ENCODE results near the gene JHY.
"Not testable (repeated sequence)": the region's sequence is repeated elsewhere in the genome, so short reads cannot be mapped to it uniquely, and the experiment has no call there.

The JHY gene

GRCh38 chr11:122853261-122853660 is 29.3 kb upstream of the JHY start:
- DNase-seq (ENCODE audit: low spot score), result no peak
- H3K27ac ChIP-seq, result no peak overlapping the region
- CTCF ChIA-PET, result interaction anchor here (0.6 to 2.6 kb wide), 15 partner anchors 10 to 534 kb away, joined by 3 to 10 read pairs (median 4); no protein-coding TSS in a partner anchor
- TF ChIP-seq CTCF (conservative IDR thresholded peaks at IDR 0.05; ENCODE audit: low read depth), result no peak
- POLR2A ChIA-PET (ENCODE audit: low non-redundant PET), result no interaction called here

- DNase-seq (ENCODE audit: low spot score), result peak; percentile 77
- POLR2A ChIA-PET (ENCODE audit: low non-redundant PET), result no interaction called here
These were observed 28.6 kb upstream of the JHY start for GRCh38 chr11:122853971-122854446.

DNA sequence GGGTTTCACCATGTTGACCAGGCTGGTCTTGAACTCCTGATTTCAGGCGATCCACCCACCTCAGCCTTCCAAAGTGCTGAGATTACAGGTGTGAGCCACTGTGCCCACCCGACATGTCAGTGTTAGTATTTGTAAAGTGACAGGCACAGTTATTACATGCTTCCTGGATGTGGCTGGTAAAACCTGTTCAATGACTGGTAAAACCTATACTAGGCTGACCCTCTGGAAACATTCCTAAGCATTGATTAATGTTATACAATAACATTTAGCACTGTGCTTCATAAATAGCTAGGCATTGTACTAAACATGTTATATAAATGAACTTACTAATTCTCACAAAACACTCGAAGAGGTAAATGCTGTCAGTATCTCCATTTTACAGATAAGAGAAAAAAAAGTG is 20.9 kb upstream of the JHY start:
- no peak overlapping the region for H3K27ac ChIP-seq
- CTCF ChIA-PET, result interaction anchor here (0.5 to 1.3 kb wide), 5 partner anchors 18 to 229 kb away, joined by 3 to 4 read pairs (median 3); no protein-coding TSS in a partner anchor
- DNase-seq (ENCODE audit: low spot score), result peak; percentile 46
- TF ChIP-seq CTCF (conservative IDR thresholded peaks at IDR 0.05; ENCODE audit: low read depth), result no peak
- POLR2A ChIA-PET (ENCODE audit: low non-redundant PET), result no interaction called here

More at GRCh38 chr11:122853971-122854446, 28.6 kb upstream of the JHY start:
- no peak overlapping the region for H3K27ac ChIP-seq
- CTCF ChIA-PET, result interaction anchor here (0.5 to 2.6 kb wide), 20 partner anchors 10 to 262 kb away, joined by 3 to 10 read pairs (median 4); partner anchors contain the start of gene UBASH3B
- TF ChIP-seq CTCF (conservative IDR thresholded peaks at IDR 0.05; ENCODE audit: low read depth), result peak; percentile 75

- POLR2A ChIA-PET (ENCODE audit: low non-redundant PET), result no interaction called here
- CTCF ChIA-PET, result interaction anchor here (0.5 to 1.3 kb wide), 4 partner anchors 18 to 193 kb away, joined by 3 to 4 read pairs (median 4); no protein-coding TSS in a partner anchor
- TF ChIP-seq CTCF (conservative IDR thresholded peaks at IDR 0.05; ENCODE audit: low read depth), result no peak
- no peak overlapping the region for H3K27ac ChIP-seq
- DNase-seq (ENCODE audit: low spot score), result no peak
These were observed 20.5 kb upstream of the JHY start for GRCh38 chr11:122862091-122862490.

- CTCF ChIA-PET, result interaction anchor here (0.5 to 2.3 kb wide), 23 partner anchors 10 to 989 kb away, joined by 3 to 18 read pairs (median 4); no protein-coding TSS in a partner anchor
- POLR2A ChIA-PET (ENCODE audit: low non-redundant PET); H3K27ac ChIP-seq; DNase-seq (ENCODE audit: low spot score): not testable (repeated sequence)
These were observed 19.4 kb upstream of the JHY start for GRCh38 chr11:122863154-122863553.

- TF ChIP-seq CTCF (conservative IDR thresholded peaks at IDR 0.05; ENCODE audit: low read depth), result peak; percentile 82
- ChIA-PET CTCF (interaction anchor here (0.6 to 2.3 kb wide), 33 partner anchors 10 to 1661 kb away, joined by 3 to 18 read pairs (median 4); no protein-coding TSS in a partner anchor), POLR2A (ENCODE audit: low non-redundant PET) (no interaction called here)
- H3K27ac ChIP-seq, result no peak overlapping the region
- peak; percentile 63 for DNase-seq (ENCODE audit: low spot score)
These were observed 18.7 kb upstream of the JHY start for GRCh38 chr11:122863704-122864326.

Measured in RWPE1 (cell line).